Vagina (tissue), 2 donors: ENCODE results near the gene GATA6.

ENCODE experiments used
- CTCF ChIP-seq, 3 experiments: fragments of 450-650 bp in 2 of 3; fragments of 200-600 bp in 1 of 3; sonication (generic) in 1 of 3; IDR thresholded peaks; one replicate each; pipeline ENCODE4 v1.5.1; 2017 to 2019; ENCODE audit warnings: antibody characterized with exemption in 3 of 3, mild to moderate bottlenecking in 2 of 3, moderate library complexity in 2 of 3
- POLR2A ChIP-seq, 2 donors: fragments of 450-650 bp; IDR thresholded peaks; one replicate each; pipeline ENCODE4 v1.6.1; 2017; ENCODE audit warnings: antibody characterized with exemption in 2 of 2, mild to moderate bottlenecking in 2 of 2, moderate library complexity in 2 of 2
- POLR2AphosphoS5 ChIP-seq, 2 donors: sonication (generic); formaldehyde crosslinking; IDR thresholded peaks; one replicate each; pipeline ENCODE4 v1.9.0; 2017; ENCODE audit warnings: antibody characterized with exemption in 2 of 2, mild to moderate bottlenecking in 2 of 2, low read depth in 1 of 2; ENCODE audit not compliant: insufficient read depth in 1 of 2

GRCh38 chr18:22226801-22227200 lies 57.4 kb downstream of the GATA6 start:
- TF ChIP-seq CTCF (IDR thresholded peaks at IDR 0.05): no peak
- TF ChIP-seq POLR2A (IDR thresholded peaks at IDR 0.05): no peak
- TF ChIP-seq POLR2AphosphoS5 (IDR thresholded peaks at IDR 0.05; ENCODE audit: insufficient read depth in 1 of 2, low read depth in 1 of 2): no peak
